HG02763 (cell line): ENCODE data around the gene ODAD2.
"Not testable (repeated sequence)": the region's sequence is repeated elsewhere in the genome, so short reads cannot be mapped to it uniquely, and the experiment has no call there.

ENCODE experiments used
- ATAC-seq: cut with Tn5 transposase; IDR thresholded peaks from one replicate; pipeline ENCODE4 v1.9.1; 2021; ENCODE audit warnings: mild to moderate bottlenecking, moderate library complexity; ENCODE audit not compliant: unreplicated experiment

ODAD2 gene, protein sequence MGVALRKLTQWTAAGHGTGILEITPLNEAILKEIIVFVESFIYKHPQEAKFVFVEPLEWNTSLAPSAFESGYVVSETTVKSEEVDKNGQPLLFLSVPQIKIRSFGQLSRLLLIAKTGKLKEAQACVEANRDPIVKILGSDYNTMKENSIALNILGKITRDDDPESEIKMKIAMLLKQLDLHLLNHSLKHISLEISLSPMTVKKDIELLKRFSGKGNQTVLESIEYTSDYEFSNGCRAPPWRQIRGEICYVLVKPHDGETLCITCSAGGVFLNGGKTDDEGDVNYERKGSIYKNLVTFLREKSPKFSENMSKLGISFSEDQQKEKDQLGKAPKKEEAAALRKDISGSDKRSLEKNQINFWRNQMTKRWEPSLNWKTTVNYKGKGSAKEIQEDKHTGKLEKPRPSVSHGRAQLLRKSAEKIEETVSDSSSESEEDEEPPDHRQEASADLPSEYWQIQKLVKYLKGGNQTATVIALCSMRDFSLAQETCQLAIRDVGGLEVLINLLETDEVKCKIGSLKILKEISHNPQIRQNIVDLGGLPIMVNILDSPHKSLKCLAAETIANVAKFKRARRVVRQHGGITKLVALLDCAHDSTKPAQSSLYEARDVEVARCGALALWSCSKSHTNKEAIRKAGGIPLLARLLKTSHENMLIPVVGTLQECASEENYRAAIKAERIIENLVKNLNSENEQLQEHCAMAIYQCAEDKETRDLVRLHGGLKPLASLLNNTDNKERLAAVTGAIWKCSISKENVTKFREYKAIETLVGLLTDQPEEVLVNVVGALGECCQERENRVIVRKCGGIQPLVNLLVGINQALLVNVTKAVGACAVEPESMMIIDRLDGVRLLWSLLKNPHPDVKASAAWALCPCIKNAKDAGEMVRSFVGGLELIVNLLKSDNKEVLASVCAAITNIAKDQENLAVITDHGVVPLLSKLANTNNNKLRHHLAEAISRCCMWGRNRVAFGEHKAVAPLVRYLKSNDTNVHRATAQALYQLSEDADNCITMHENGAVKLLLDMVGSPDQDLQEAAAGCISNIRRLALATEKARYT

DNA sequence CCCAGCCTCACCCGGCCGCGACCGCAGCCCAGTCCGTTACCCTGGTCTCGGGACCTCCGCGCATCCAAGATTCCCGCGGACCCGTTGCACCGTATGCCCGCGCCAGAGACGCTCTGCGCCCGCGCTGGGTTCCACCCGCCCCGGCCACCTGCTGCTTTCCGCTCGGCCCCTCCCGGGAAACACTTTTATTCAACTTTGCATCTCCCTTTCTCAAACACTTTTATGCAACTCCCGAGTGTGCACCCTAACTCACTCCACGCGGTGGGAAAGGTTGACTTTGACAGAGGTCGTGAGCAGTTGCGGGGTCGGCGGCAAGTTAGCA lies at the start of gene ODAD2:
Gene ODAD2, minus strand, starts transcription at position 126 of the 322 bp plus-strand sequence. CDS start 3,937 bp downstream, outside the sequence.
- ATAC-seq: no peak

- ATAC-seq: no peak
These were observed 48.2 kb upstream of the ODAD2 start for GRCh38 chr10:28047061-28047460.

DNA sequence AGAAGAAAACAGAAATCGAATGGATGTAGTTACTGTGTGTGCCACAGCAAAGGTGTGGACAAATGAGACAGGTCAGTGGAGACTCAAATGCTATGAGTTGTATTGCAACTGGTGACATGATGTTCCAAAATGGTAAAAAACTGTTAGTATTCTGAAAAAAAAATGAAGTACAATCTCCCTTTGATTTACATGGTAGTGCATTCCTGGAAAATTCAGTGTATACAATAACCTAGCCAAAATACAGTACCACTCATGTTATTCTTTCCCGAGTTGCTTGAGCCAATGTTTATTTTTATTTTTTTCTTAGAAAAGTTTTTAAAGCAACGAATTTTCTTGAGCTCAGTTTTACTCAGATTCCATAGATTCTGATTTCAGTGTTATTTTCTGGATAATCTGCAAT lies 47.7 kb upstream of the ODAD2 start:
- ATAC-seq: no peak

- ATAC-seq: no peak
These were observed 45.1 kb upstream of the ODAD2 start for GRCh38 chr10:28043941-28044340.

DNA sequence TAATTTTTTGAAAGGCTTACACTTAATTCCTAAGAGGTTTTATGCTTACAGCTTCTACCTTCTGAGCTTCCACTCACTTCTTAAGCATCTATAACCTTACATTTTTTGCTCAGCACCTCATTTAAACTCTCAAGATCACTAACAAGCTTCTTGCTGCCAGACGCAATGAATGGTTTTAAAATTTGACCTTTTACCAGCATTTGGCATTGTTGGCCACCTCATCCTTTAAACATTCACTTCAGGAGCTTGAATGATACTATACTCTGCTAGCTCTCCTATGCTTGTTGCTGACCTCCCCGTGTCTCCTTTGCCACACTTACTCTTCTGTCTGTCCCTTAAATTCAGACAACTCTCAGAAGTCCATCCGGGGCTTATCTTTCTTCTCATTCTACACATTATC lies 37.7 kb upstream of the ODAD2 start:
- ATAC-seq: no peak

- ATAC-seq: no peak
These were observed 22.4 kb upstream of the ODAD2 start for GRCh38 chr10:28020993-28021982.

DNA sequence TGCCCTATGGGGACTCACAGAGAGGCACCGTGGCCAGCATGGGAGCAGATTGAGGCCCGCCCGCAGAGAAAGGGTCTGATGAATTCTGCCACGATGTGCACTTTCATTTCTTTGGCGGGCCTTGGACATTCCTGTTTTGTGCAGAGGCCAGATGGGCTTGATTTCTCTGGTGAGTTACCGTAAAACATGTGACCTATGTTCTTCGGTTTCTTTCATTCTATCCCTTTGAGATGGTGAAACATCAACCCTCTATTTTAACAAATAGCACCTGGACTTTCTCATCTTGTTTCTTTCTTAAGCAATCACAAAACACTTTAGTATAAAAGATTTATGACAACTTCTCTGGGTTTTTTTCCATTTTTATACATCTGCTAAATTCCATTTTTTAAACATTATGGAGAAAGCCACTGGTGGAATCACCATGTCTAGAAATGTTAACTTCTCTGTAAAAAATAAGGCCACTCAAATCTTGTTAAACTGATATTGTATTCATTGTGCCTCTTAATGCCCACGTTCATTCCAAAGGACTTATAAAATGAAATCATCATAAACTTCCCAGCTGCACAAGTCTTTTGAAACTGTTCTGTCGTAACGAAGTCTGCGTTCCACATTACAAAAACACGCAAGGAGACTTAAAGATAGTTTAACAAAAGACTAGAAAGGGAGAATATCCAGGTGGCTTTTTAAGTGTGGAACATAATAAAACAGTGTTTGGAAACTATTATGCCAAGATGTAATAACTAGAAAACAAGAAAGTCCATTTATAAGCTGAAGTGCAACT lies 21.4 kb upstream of the ODAD2 start:
- no peak for ATAC-seq

DNA sequence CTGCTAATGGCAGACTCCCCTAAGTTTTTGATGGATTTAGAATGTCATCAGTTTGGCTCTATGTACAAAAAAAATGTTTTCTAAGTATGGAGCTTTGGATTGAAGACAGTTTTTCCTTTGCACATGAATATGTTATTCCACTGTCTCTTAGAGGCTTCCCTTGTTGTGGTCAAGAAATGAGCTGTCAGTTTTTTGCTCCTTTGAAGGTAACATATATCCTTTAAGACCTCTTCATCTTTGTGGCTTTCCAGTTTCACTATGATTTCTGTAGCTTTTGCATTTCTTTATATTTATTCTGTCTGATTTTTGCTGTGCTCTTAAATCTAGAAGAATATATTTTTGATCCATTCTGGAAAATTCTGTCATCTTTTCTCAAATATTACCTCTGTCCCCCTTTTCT lies 15.8 kb upstream of the ODAD2 start:
- no peak for ATAC-seq

GRCh38 chr10:28012990-28013515 lies 14.2 kb upstream of the ODAD2 start:
- ATAC-seq: no peak

DNA sequence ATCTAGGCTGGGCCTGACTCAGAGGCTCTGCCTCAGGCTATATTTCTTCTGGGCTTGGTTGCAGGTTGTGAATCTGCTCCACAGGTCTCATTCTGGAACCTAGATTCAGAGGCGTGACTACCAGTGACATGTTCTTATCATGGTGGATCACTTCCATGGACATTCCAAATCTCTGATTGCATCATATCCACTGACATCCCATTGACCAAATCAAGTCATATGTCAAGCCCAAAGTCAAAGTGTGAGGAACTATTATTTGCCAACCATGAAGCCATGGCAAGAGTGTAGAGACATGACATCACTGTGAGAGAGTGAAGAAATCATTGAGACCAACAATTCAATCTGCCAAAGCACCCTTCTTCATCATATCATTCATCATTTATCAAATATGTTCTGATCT lies 11.9 kb upstream of the ODAD2 start:
- ATAC-seq: no peak

- ATAC-seq: no peak
These were observed 9.2 kb upstream of the ODAD2 start for GRCh38 chr10:28008054-28008453.

- no peak for ATAC-seq
These were observed 2.5 kb upstream of the ODAD2 start for GRCh38 chr10:28001353-28001752.

- no peak for ATAC-seq
These were observed 513 bp downstream of the ODAD2 start for GRCh38 chr10:27998178-27998953.

DNA sequence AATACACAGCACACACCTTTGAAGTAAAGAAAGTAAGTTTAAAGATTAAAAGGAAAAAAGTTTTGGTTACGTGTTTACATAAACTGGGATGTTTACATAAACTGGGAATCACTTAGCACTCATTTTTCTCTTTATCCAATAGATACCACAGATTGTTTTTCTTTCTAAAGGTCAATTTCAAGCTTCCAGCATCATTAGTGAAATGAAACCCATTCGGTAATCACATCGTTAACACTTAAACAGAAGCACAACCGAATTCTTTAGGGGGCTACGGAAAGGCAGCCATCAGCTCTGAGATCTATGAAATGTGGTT lies 1.1 kb downstream of the ODAD2 start:
- no peak for ATAC-seq

DNA sequence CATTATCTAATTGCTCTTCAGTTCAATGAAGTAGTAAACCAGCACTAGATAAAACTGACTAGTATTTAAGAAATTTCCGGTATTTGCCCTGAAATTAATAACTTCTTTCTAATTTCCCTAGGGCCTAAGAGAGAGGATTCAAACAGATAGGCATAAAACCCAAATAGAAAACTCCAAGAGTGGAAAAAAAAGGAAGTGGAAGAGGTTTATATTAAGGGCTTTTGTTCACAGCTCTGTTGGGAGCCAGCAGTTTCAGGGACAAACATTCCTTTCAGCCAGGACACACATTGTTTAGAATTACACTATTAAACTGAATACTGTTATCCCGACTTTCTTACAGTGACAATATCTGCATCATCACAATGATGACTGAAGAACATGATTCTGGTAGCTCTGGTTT lies 3.6 kb downstream of the ODAD2 start:
- ATAC-seq: no peak

GRCh38 chr10:27989357-27989756 lies 9.5 kb downstream of the ODAD2 start:
- ATAC-seq: not testable (repeated sequence)

GRCh38 chr10:27986821-27987220 lies 12.1 kb downstream of the ODAD2 start:
- no peak for ATAC-seq

DNA sequence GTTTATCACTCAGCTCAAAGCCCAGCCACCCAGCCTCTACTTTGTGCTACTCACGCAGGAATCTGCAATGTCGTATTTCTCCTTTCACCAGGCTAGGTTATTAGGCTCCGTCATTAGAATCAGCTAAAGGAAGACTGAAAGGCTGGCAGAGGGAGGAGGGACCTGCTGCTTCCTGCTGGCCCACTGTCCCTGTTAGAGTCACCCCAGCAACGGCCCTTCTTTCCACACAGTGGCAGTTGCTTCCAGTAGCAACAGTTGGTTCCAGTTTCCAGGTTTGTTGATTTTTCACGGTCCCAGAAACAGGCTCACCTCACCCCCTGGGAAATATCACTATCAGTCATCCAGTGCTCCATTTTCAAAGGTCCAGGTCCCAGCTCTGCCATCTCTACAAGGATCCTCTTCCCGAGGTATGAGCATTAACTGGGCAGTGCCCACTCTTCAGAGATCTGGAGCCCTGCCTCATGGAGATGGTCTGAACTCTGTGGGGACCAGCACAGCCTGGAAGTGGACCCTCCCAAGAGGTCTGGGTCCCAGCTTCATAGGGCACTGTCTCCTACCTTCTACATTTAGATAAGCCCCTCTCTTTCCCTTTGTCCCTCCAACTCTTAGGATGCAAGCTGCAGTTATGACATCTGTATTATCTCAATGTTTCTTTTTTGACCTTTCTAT lies 15.9 kb downstream of the ODAD2 start:
- no peak for ATAC-seq
